Measurements from ENCODE around the gene TUG1.

TUG1 gene

GRCh38 chr22:30947173-30947815 lies 21.8 kb upstream of the TUG1 start:
- no peaks in the 10 kb centered on the region for H3K27me3 ChIP-seq (ENCODE audit: insufficient read depth, low read length)
- no peaks in the 10 kb centered on the region for H3K79me2 ChIP-seq (ENCODE audit: control insufficient read depth, insufficient read depth, low read length, unreplicated experiment)
- no peak overlapping the region for H3K4me3 ChIP-seq (ENCODE audit: low read depth, low read length)
- H3K36me3 ChIP-seq (ENCODE audit: insufficient read depth, low read length), result peaks cover 17% of the 10 kb centered on the region; the same call in 1 of the 2 replicates
- no peak overlapping the region for H2AFZ ChIP-seq (ENCODE audit: low read length, unreplicated experiment)
- H3K4me1 ChIP-seq (ENCODE audit: control insufficient read depth, insufficient read depth, low read length, unreplicated experiment), result peaks cover 6% of the 10 kb centered on the region
- H3K27ac ChIP-seq (ENCODE audit: low read depth, low read length), result no peak overlapping the region

DNA sequence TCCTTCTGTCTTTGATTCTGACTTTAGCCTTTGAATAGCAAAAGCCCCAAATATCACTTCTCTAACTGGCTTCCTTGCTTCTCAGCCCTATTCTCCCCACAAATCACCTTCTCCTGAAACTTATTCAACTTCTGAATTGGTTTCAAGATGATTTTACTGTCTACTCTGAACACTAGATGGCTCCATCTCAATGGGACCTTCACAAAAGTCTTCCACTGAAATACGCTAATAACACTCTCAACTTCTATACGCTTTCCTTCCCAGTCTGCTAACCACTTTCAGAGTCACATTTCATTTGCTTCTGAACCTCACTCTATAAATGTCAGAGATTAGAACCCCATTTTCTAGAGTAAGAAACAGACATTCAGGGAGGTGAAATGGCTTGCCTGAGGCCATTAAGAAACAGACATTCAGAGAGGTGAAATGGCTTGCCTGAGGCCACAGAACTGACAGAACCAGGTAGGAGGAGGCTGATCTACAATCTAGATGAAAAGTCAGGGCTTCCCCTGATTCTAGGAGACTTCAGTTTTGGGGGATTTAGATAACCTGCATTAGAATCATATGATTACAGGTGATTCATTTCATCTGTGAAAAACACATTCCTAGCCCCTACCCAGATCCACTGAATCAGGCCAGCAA lies 21.1 kb upstream of the TUG1 start:
- no peak overlapping the region for H2AFZ ChIP-seq (ENCODE audit: low read length, unreplicated experiment)
- H3K79me2 ChIP-seq (ENCODE audit: control insufficient read depth, insufficient read depth, low read length, unreplicated experiment), result no peaks in the 10 kb centered on the region
- H3K27ac ChIP-seq (ENCODE audit: low read depth, low read length), result no peak overlapping the region
- peaks cover 6% of the 10 kb centered on the region for H3K4me1 ChIP-seq (ENCODE audit: control insufficient read depth, insufficient read depth, low read length, unreplicated experiment)
- no peak overlapping the region for H3K4me3 ChIP-seq (ENCODE audit: low read depth, low read length)
- peaks cover 17% of the 10 kb centered on the region; the same call in 1 of the 2 replicates for H3K36me3 ChIP-seq (ENCODE audit: insufficient read depth, low read length)
- H3K27me3 ChIP-seq (ENCODE audit: insufficient read depth, low read length), result no peaks in the 10 kb centered on the region

DNA sequence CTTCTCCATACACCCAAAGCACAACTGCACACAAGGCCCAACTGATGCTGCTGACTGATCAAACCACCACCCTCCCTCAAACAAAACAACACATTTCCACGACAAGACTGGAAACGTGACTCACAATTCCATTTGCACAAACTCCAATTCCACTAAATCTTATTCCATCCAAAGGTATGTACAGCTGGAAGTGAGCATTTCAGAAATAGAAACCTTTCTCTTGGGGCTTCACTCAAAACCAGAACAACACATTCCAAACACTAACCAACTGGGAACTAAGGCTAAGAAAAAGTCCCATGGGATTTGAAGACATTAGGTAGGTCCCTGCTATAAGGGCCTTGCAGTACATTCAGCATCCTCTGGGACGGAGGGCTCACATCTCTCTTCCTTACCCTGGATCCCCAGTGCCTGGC lies 20.1 kb upstream of the TUG1 start:
- Histone ChIP-seq H3K36me3 (ENCODE audit: insufficient read depth, low read length) (peaks cover 17% of the 10 kb centered on the region; the same call in 1 of the 2 replicates), H2AFZ (ENCODE audit: low read length, unreplicated experiment) (no peak overlapping the region), H3K27me3 (ENCODE audit: insufficient read depth, low read length) (no peaks in the 10 kb centered on the region), H3K27ac (ENCODE audit: low read depth, low read length) (no peak overlapping the region), H3K79me2 (ENCODE audit: control insufficient read depth, insufficient read depth, low read length, unreplicated experiment) (no peaks in the 10 kb centered on the region), H3K4me1 (ENCODE audit: control insufficient read depth, insufficient read depth, low read length, unreplicated experiment) (peaks cover 6% of the 10 kb centered on the region), H3K4me3 (ENCODE audit: low read depth, low read length) (no peak overlapping the region)

- Histone ChIP-seq H3K4me3 (ENCODE audit: low read depth, low read length) (no peak overlapping the region), H3K36me3 (ENCODE audit: insufficient read depth, low read length) (peaks cover 17% of the 10 kb centered on the region; the same call in 1 of the 2 replicates), H3K4me1 (ENCODE audit: control insufficient read depth, insufficient read depth, low read length, unreplicated experiment) (peaks cover 6% of the 10 kb centered on the region), H2AFZ (ENCODE audit: low read length, unreplicated experiment) (no peak overlapping the region), H3K79me2 (ENCODE audit: control insufficient read depth, insufficient read depth, low read length, unreplicated experiment) (no peaks in the 10 kb centered on the region), H3K27me3 (ENCODE audit: insufficient read depth, low read length) (no peaks in the 10 kb centered on the region), H3K27ac (ENCODE audit: low read depth, low read length) (no peak overlapping the region)
Measured at GRCh38 chr22:30949934-30950660, 19.0 kb upstream of the TUG1 start.

GRCh38 chr22:30953206-30953605 lies 15.9 kb upstream of the TUG1 start:
- no peaks in the 10 kb centered on the region for H3K79me2 ChIP-seq (ENCODE audit: control insufficient read depth, insufficient read depth, low read length, unreplicated experiment)
- no peaks in the 10 kb centered on the region for H3K27me3 ChIP-seq (ENCODE audit: insufficient read depth, low read length)
- peaks cover 8% of the 10 kb centered on the region; the same call in 1 of the 2 replicates for H3K36me3 ChIP-seq (ENCODE audit: insufficient read depth, low read length)
- H3K4me3 ChIP-seq (ENCODE audit: low read depth, low read length), result no peak overlapping the region
- no peak overlapping the region for H3K27ac ChIP-seq (ENCODE audit: low read depth, low read length)
- no peak overlapping the region for H2AFZ ChIP-seq (ENCODE audit: low read length, unreplicated experiment)
- peaks cover 6% of the 10 kb centered on the region for H3K4me1 ChIP-seq (ENCODE audit: control insufficient read depth, insufficient read depth, low read length, unreplicated experiment)

GRCh38 chr22:30955153-30955552 lies 13.9 kb upstream of the TUG1 start:
- H3K36me3 ChIP-seq (ENCODE audit: insufficient read depth, low read length), result no peaks in the 10 kb centered on the region
- H3K79me2 ChIP-seq (ENCODE audit: control insufficient read depth, insufficient read depth, low read length, unreplicated experiment), result no peaks in the 10 kb centered on the region
- H2AFZ ChIP-seq (ENCODE audit: low read length, unreplicated experiment), result no peak overlapping the region
- no peak overlapping the region for H3K27ac ChIP-seq (ENCODE audit: low read depth, low read length)
- no peak overlapping the region for H3K4me3 ChIP-seq (ENCODE audit: low read depth, low read length)
- H3K4me1 ChIP-seq (ENCODE audit: control insufficient read depth, insufficient read depth, low read length, unreplicated experiment), result no peaks in the 10 kb centered on the region
- no peaks in the 10 kb centered on the region for H3K27me3 ChIP-seq (ENCODE audit: insufficient read depth, low read length)

DNA sequence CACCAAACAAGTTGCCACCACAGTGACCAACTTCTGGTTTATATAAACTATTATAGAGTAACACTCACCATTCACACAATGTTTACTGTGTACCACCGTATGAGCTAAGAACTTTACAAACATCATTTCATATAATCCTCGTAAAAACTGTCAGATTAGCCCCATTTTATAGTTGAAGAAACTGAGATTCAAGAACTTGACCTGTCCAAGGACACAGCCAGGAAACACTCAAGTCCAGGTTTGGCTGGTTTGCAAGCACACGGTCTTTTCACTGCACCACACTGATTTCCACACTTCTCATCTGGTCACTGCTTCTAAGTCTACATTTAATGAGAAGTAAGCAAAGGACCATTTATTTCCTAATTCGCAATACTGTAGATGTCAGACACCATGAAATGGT lies 4.2 kb upstream of the TUG1 start:
- H3K27ac ChIP-seq (ENCODE audit: low read depth, low read length), result no peak overlapping the region
- H3K4me1 ChIP-seq (ENCODE audit: control insufficient read depth, insufficient read depth, low read length, unreplicated experiment), result peaks cover 4% of the 10 kb centered on the region
- H3K36me3 ChIP-seq (ENCODE audit: insufficient read depth, low read length), result peaks cover 13% of the 10 kb centered on the region
- H3K79me2 ChIP-seq (ENCODE audit: control insufficient read depth, insufficient read depth, low read length, unreplicated experiment), result peaks cover 39% of the 10 kb centered on the region
- H2AFZ ChIP-seq (ENCODE audit: low read length, unreplicated experiment), result no peak overlapping the region
- H3K27me3 ChIP-seq (ENCODE audit: insufficient read depth, low read length), result no peaks in the 10 kb centered on the region
- no peak overlapping the region for H3K4me3 ChIP-seq (ENCODE audit: low read depth, low read length)

GRCh38 chr22:30968015-30968923 lies 796 bp upstream of the TUG1 start, which contains the start of gene MORC2:
Gene MORC2 (minus strand): TSS chr22:30968774. CDS start chr22:30967889, 885 bp downstream.
- Histone ChIP-seq H3K4me3 (ENCODE audit: low read depth, low read length) (peak within 1 kb of the TSS; percentile 94), H2AFZ (ENCODE audit: low read length, unreplicated experiment) (peak within 1 kb of the TSS; percentile 29), H3K79me2 (ENCODE audit: control insufficient read depth, insufficient read depth, low read length, unreplicated experiment) (peaks cover 69% of the 10 kb centered on the region), H3K4me1 (ENCODE audit: control insufficient read depth, insufficient read depth, low read length, unreplicated experiment) (peaks cover 16% of the 10 kb centered on the region), H3K27ac (ENCODE audit: low read depth, low read length) (peak within 1 kb of the TSS; percentile 85), H3K27me3 (ENCODE audit: insufficient read depth, low read length) (no peaks in the 10 kb centered on the region), H3K36me3 (ENCODE audit: insufficient read depth, low read length) (peaks cover 31% of the 10 kb centered on the region)

- Histone ChIP-seq H3K79me2 (ENCODE audit: control insufficient read depth, insufficient read depth, low read length, unreplicated experiment) (peaks cover 79% of the 10 kb centered on the region), H3K27me3 (ENCODE audit: insufficient read depth, low read length) (no peaks in the 10 kb centered on the region), H3K36me3 (ENCODE audit: insufficient read depth, low read length) (peaks cover 46% of the 10 kb centered on the region), H2AFZ (ENCODE audit: low read length, unreplicated experiment) (peak overlapping the region; percentile 13), H3K4me3 (ENCODE audit: low read depth, low read length) (peak overlapping the region; percentile 94), H3K27ac (ENCODE audit: low read depth, low read length) (peak overlapping the region; percentile 85), H3K4me1 (ENCODE audit: control insufficient read depth, insufficient read depth, low read length, unreplicated experiment) (peaks cover 11% of the 10 kb centered on the region)
Measured at GRCh38 chr22:30969532-30970355, 679 bp downstream of the TUG1 start.
